ENCODE results near the gene RTN4RL2. TPM values are rescaled to one million over a fixed set of nuclear protein-coding genes. Genes with fewer than 3 reads are reported as not detected.

The RTN4RL2 gene
- total and polyA plus RNA-seq, 12 donors: 0.33 to 1.5 (median 0.90) TPM

- Histone ChIP-seq H3K9me3 (no peaks in the 10 kb centered on the region), H3K27me3 (no peaks in the 10 kb centered on the region), H3K27ac (peak overlapping the region in 2 of 10 donors; percentile 6 to 10), H3K4me1 (peaks cover 24 to 65% (median 41%) of the 10 kb centered on the region in 9 donors), H3K36me3 (peaks cover 0 to 85% (median 39%) of the 10 kb centered on the region in 9 donors), H3K4me3 (no peak overlapping the region)
- no peak for TF ChIP-seq CTCF (IDR thresholded peaks at IDR 0.05)
- DNase-seq (no peak), ATAC-seq (no peak)
- intact Hi-C loops (cut with DNase I): loop anchor here in 1 of 10 donors (5.0 kb wide), 1 partner anchor 70 kb away; no protein-coding TSS in a partner anchor
These were observed 38.5 kb upstream of the RTN4RL2 start for GRCh38 chr11:57421805-57422204.

GRCh38 chr11:57422669-57423068, 37.7 kb upstream of the RTN4RL2 start:
- Histone ChIP-seq H3K4me3 (no peak overlapping the region), H3K36me3 (peaks cover 0 to 76% (median 30%) of the 10 kb centered on the region in 9 donors), H3K4me1 (peaks cover 27 to 68% (median 45%) of the 10 kb centered on the region in 9 donors)

GRCh38 chr11:57424137-57424791, 36.1 kb upstream of the RTN4RL2 start:
- peak overlapping the region in 6 of 10 donors; percentile 23 to 72 (median 66) for H3K4me3 ChIP-seq
- intact Hi-C loops (cut with DNase I): loop anchor here in 1 of 10 donors (5.0 kb wide), 1 partner anchor 72 kb away; no protein-coding TSS in a partner anchor
- ATAC-seq: no peak

More at GRCh38 chr11:57422669-57423068, 37.7 kb upstream of the RTN4RL2 start:
- intact Hi-C loops (cut with DNase I): loop anchor here in 1 of 10 donors (5.0 kb wide), 1 partner anchor 70 kb away; no protein-coding TSS in a partner anchor
- H3K27ac ChIP-seq: no peak overlapping the region
- no peak for TF ChIP-seq CTCF (IDR thresholded peaks at IDR 0.05)
- no peaks in the 10 kb centered on the region for H3K9me3 ChIP-seq
- ATAC-seq (no peak), DNase-seq (no peak)
- no peaks in the 10 kb centered on the region for H3K27me3 ChIP-seq
- 88 to 91% methylated on average over 4 of the region's 4 CpGs for WGBS, 2 donors

More at GRCh38 chr11:57424137-57424791, 36.1 kb upstream of the RTN4RL2 start:
- Histone ChIP-seq H3K27ac (peak overlapping the region; percentile 66 to 97 (median 94)), H3K27me3 (no peaks in the 10 kb centered on the region), H3K9me3 (no peaks in the 10 kb centered on the region), H3K36me3 (peaks cover 0 to 60% (median 21%) of the 10 kb centered on the region in 9 donors), H3K4me1 (peaks cover 32 to 79% (median 54%) of the 10 kb centered on the region in 9 donors)
- DNase-seq: no peak
- WGBS, 2 donors: 75 to 78% methylated on average over 9 of the region's 9 CpGs
- TF ChIP-seq CTCF (IDR thresholded peaks at IDR 0.05): no peak

Measured in heart right ventricle (tissue), 16 donors.